Fibroblast of mammary gland (primary cell): ENCODE results near the gene CASR.
"Not testable (repeated sequence)": the region's sequence is repeated elsewhere in the genome, so short reads cannot be mapped to it uniquely, and the experiment has no call there.

Source experiments
- DNase-seq: peaks from one replicate; pipeline ENCODE4 v3.0.0-alpha.2; 2010; ENCODE audit warnings: low read depth
- H3K4me3 ChIP-seq: 2 replicates; pipeline ENCODE4 v1.5.1; 2011; ENCODE audit warnings: low read depth, mild to moderate bottlenecking, low read length, moderate library complexity; ENCODE audit not compliant: control insufficient read depth
- CTCF ChIP-seq: conservative IDR thresholded peaks from 2 replicates; pipeline ENCODE4 v1.5.1; 2011; ENCODE audit warnings: low read depth, low read length, inconsistent platforms; ENCODE audit not compliant: control insufficient read depth, insufficient read depth

Gene CASR

GRCh38 chr3:122169911-122170310 is 13.6 kb upstream of the CASR start:
- no peak for TF ChIP-seq CTCF
- H3K4me3 ChIP-seq: no peak overlapping the region
- DNase-seq: no peak

GRCh38 chr3:122171361-122171760 is 12.1 kb upstream of the CASR start:
- DNase-seq, H3K4me3 ChIP-seq: not testable (repeated sequence)

GRCh38 chr3:122178711-122179110 is 4.8 kb upstream of the CASR start:
- TF ChIP-seq CTCF: no peak
- DNase-seq: no peak
- H3K4me3 ChIP-seq: no peak overlapping the region

GRCh38 chr3:122183893-122184590 is 574 bp downstream of the CASR start:
- no peak for TF ChIP-seq CTCF
- no peak overlapping the region for H3K4me3 ChIP-seq
- DNase-seq: no peak

- no peak for DNase-seq
- no peak overlapping the region for H3K4me3 ChIP-seq
- no peak for TF ChIP-seq CTCF
Measured at GRCh38 chr3:122184591-122184929, 1.1 kb downstream of the CASR start.

GRCh38 chr3:122186372-122186771 is 2.9 kb downstream of the CASR start:
- no peak for DNase-seq

GRCh38 chr3:122188737-122189136 is 5.3 kb downstream of the CASR start:
- no peak for DNase-seq
- H3K4me3 ChIP-seq: no peak overlapping the region
- no peak for TF ChIP-seq CTCF

More at GRCh38 chr3:122186372-122186771, 2.9 kb downstream of the CASR start:
- H3K4me3 ChIP-seq: no peak overlapping the region
- no peak for TF ChIP-seq CTCF
